ENCODE data around the gene CACNB2.

CACNB2 gene

GRCh38 chr10:18140149-18140956, at the start of gene CACNB2:
TSS of gene CACNB2 (plus strand) at chr10:18140424.
- TF ChIP-seq CTCF (IDR thresholded peaks at IDR 0.05; ENCODE audit: control extremely low read depth, extremely low read depth, low read depth, missing control alignments) = no peak
- peak; percentile 6 for DNase-seq (ENCODE audit: extremely low spot score)
- ChIA-PET CTCF (no interaction called here), POLR2A (no interaction called here)

GRCh38 chr10:18094332-18094731, 45.9 kb upstream of the CACNB2 start:
- ChIA-PET CTCF (no interaction called here), POLR2A (no interaction called here)
- DNase-seq (ENCODE audit: extremely low spot score) = no peak
- TF ChIP-seq CTCF (IDR thresholded peaks at IDR 0.05; ENCODE audit: control extremely low read depth, extremely low read depth, low read depth, missing control alignments) = no peak

GRCh38 chr10:18094793-18095192, 45.4 kb upstream of the CACNB2 start:
- no peak for DNase-seq (ENCODE audit: extremely low spot score)
- ChIA-PET CTCF (no interaction called here), POLR2A (no interaction called here)
- TF ChIP-seq CTCF (IDR thresholded peaks at IDR 0.05; ENCODE audit: control extremely low read depth, extremely low read depth, low read depth, missing control alignments) = no peak

GRCh38 chr10:18097524-18097923, 42.7 kb upstream of the CACNB2 start:
- no peak for TF ChIP-seq CTCF (IDR thresholded peaks at IDR 0.05; ENCODE audit: control extremely low read depth, extremely low read depth, low read depth, missing control alignments)
- no peak for DNase-seq (ENCODE audit: extremely low spot score)
- ChIA-PET CTCF (interaction anchor here (2.8 kb wide), 1 partner anchor 10 kb away, joined by 8 read pairs; no protein-coding TSS in a partner anchor), POLR2A (no interaction called here)

- TF ChIP-seq CTCF (IDR thresholded peaks at IDR 0.05; ENCODE audit: control extremely low read depth, extremely low read depth, low read depth, missing control alignments) = no peak
- CTCF ChIA-PET = interaction anchor here (0.8 to 2.8 kb wide), 2 partner anchors 10 to 25 kb away, joined by 3 to 8 read pairs; no protein-coding TSS in a partner anchor
- POLR2A ChIA-PET = no interaction called here
- DNase-seq (ENCODE audit: extremely low spot score) = no peak
Observed at GRCh38 chr10:18098201-18098600, 42.0 kb upstream of the CACNB2 start.

- CTCF ChIA-PET = interaction anchor here (0.6 to 2.8 kb wide), 2 partner anchors 9 to 190 kb away, joined by 3 to 8 read pairs; no protein-coding TSS in a partner anchor
- POLR2A ChIA-PET = no interaction called here
- no peak for TF ChIP-seq CTCF (IDR thresholded peaks at IDR 0.05; ENCODE audit: control extremely low read depth, extremely low read depth, low read depth, missing control alignments)
- DNase-seq (ENCODE audit: extremely low spot score) = no peak
Observed at GRCh38 chr10:18099415-18099814, 40.8 kb upstream of the CACNB2 start.

Measured in GM10248 (cell line).